GM20000 (cell line): ENCODE measurements around the gene OR2AP1.
A peak's percentile ranks its signal among the peaks of the same experiment; 100 is the strongest.

Experiments used
- DNase-seq: peaks from one replicate; pipeline ENCODE4 v3.0.0; 2012; ENCODE audit warnings: low spot score
- CTCF ChIP-seq: IDR thresholded peaks from 2 replicates; pipeline ENCODE4 v1.5.1; 2012; ENCODE audit warnings: mild to moderate bottlenecking, control low read depth; ENCODE audit errors: extremely low read depth, missing control alignments

Gene OR2AP1

GRCh38 chr12:55607821-55608594 lies 35.7 kb downstream of the OR2AP1 start:
- no peak for TF ChIP-seq CTCF
- DNase-seq, result no peak

DNA sequence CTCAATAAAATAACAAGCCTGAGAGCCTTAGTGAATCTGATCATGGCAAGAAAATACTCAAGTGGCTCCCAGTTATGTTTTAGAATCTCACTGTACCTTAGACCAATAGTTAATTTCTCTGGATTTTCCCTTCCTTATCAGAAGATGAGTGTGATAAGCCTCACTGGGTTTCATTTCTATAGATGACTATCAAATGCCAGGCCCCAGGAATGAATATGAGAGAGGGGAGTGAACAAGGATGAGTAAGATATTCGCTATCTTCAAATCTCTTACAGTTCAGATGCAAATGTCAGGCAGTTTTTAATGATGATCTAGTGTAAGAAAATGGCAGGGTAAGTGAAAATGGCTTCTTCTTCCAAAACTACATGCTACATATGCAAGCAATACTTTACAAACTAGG lies 38.3 kb downstream of the OR2AP1 start:
- no peak for TF ChIP-seq CTCF
- DNase-seq, result no peak

- no peak for DNase-seq
- TF ChIP-seq CTCF, result no peak
These were observed 40.4 kb downstream of the OR2AP1 start for GRCh38 chr12:55612646-55613045.

- TF ChIP-seq CTCF, result no peak
- DNase-seq, result no peak
These were observed 42.5 kb downstream of the OR2AP1 start for GRCh38 chr12:55614764-55615163.

DNA sequence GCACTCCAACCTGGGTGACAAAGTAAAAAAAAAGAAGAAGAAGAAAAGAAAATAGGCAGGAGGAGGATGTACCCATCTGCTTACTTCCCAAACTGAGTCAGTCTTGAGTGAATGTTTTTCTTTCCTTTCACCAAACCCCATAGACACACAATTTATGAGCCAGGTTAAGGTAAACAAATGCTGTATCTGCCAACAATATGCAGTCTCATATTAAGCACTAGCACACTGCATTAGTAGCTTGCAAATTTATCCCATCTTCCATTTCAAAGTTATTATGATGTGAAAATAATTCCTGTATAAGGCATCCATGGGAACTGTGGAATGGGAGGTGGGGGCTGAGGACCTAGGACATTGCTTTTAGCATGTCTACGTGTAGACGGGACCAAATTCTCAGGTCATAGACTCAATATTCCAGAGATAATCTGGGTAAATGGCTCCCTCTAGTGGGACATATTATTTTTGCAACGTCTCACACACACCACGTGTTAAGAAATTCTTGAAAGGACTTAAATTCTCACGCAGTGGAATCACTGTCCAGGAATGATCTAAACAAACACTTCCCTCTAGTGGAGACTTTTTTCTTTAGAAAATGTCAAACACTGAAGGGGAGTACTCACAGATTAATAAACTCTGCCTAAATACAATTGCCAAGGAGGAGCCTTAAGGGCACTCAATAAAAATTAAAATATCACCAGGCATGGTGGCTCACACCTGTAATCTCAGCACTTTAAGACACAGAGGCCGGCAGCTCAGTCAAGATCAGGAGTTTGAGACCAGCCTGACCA lies 47.3 kb downstream of the OR2AP1 start:
- DNase-seq, result peak; percentile 70
- peak; percentile 24 for TF ChIP-seq CTCF

- no peak for TF ChIP-seq CTCF
- peak; percentile 20 for DNase-seq
These were observed 51.8 kb downstream of the OR2AP1 start for GRCh38 chr12:55624056-55624455.
